Endothelial cell of umbilical vein (primary cell): ENCODE measurements around the gene FOCAD. TPM values are rescaled to one million over a fixed set of nuclear protein-coding genes. Genes with fewer than 3 reads are reported as not detected.

Experiments
- BruUV-seq: library from RNA; stranded (reverse); fragments of 400-500 nt; replicated peaks from 2 replicates; lab custom pipeline; 2021; lab: Mats Ljungman, UMichigan
- CTCF ChIA-PET: fragments of 300-600, 350-600 bp; sonication (Branson Sonifier 250); formaldehyde crosslinking; loops from one replicate; lab custom pipeline; 2021; ENCODE audit warnings: antibody characterized with exemption, inconsistent platforms; lab: Charles Lee
- POLR2A ChIA-PET: fragments of 300-600, 350-600 bp; sonication (Branson Sonifier 250); formaldehyde crosslinking; loops from one replicate; lab custom pipeline; 2021; ENCODE audit warnings: antibody characterized with exemption, inconsistent platforms; lab: Charles Lee
- DNase-seq: peaks from one replicate; pipeline ENCODE4 v3.0.0-alpha.2; 2011; ENCODE audit warnings: low read depth, low spot score
- FAIRE-seq: peaks from 2 replicates; lab custom pipeline; 2011; peaks lifted over from hg19 to GRCh38; lab: Jason Lieb, UNC
- H2AFZ ChIP-seq: 2 replicates; pipeline ENCODE4 v1.6.0; 2012; ENCODE audit warnings: low read depth, low read length, control low read depth, inconsistent platforms
- H3K27ac ChIP-seq: 2 replicates; pipeline ENCODE4 v1.5.1; 2011; ENCODE audit warnings: low read depth, mild to moderate bottlenecking, control low read depth, low read length, moderate library complexity; ENCODE audit not compliant: insufficient read depth
- H3K27me3 ChIP-seq, 2 experiments: 2 replicates each; pipeline versions ENCODE4 v1.6.0 to v1.6.1; 2011; ENCODE audit warnings: low read length in 2 of 2, mixed read lengths in 1 of 2; ENCODE audit not compliant: control insufficient read depth in 2 of 2, insufficient read depth in 2 of 2
- H3K36me3 ChIP-seq, 2 experiments: 2 replicates in 1 of 2; 3 replicates in 1 of 2; pipeline ENCODE4 v1.5.1; 2011; ENCODE audit warnings: low read length in 2 of 2, mild to moderate bottlenecking in 1 of 2, moderate library complexity in 1 of 2; ENCODE audit not compliant: control insufficient read depth in 2 of 2, insufficient read depth in 2 of 2; ENCODE audit errors: extremely low read depth in 1 of 2
- H3K4me1 ChIP-seq: 3 replicates; pipeline ENCODE4 v1.5.1; 2011; ENCODE audit warnings: mild to moderate bottlenecking, low read length; ENCODE audit not compliant: control insufficient read depth, insufficient read depth; ENCODE audit errors: extremely low read depth
- H3K4me2 ChIP-seq: 2 replicates; pipeline ENCODE4 v1.6.1; 2011; ENCODE audit warnings: low read length, control low read depth, mixed read lengths; ENCODE audit not compliant: insufficient read depth
- H3K4me3 ChIP-seq, 3 experiments: fragments of 200-600 bp in 1 of 3; sonication (generic), shearing (Covaris generic) in 1 of 3; replicated peaks in 1 of 3; 2 replicates each; pipeline ENCODE4 v1.5.1; 2011 to 2016; ENCODE audit warnings: control low read depth in 3 of 3, low read length in 3 of 3, mild to moderate bottlenecking in 2 of 3, inconsistent platforms in 1 of 3, low read depth in 1 of 3, moderate library complexity in 1 of 3; ENCODE audit not compliant: insufficient read depth in 1 of 3
- H3K79me2 ChIP-seq: 2 replicates; pipeline ENCODE4 v1.6.0; 2012; ENCODE audit warnings: low read length, inconsistent platforms; ENCODE audit not compliant: control insufficient read depth, insufficient read depth
- H3K9ac ChIP-seq: replicated peaks from 2 replicates; pipeline ENCODE3; 2011; ENCODE audit warnings: low read length, control low read depth; ENCODE audit not compliant: insufficient read depth; ENCODE audit errors: extremely low read depth
- H3K9me1 ChIP-seq: replicated peaks from 3 replicates; pipeline ENCODE4 v1.6.0; 2011; ENCODE audit warnings: mild to moderate bottlenecking, low read length; ENCODE audit not compliant: control insufficient read depth, insufficient read depth; ENCODE audit errors: extremely low read depth
- H3K9me3 ChIP-seq: replicated peaks from 2 replicates; pipeline ENCODE4 v1.5.1; 2012; ENCODE audit warnings: low read length, inconsistent platforms; ENCODE audit not compliant: control insufficient read depth, insufficient read depth
- H4K20me1 ChIP-seq: replicated peaks from 2 replicates; pipeline ENCODE3; 2011; ENCODE audit warnings: mild to moderate bottlenecking, low read length; ENCODE audit not compliant: control insufficient read depth, insufficient read depth; ENCODE audit errors: extremely low read depth
- EZH2 ChIP-seq: IDR thresholded peaks from 2 replicates; pipeline ENCODE4 v1.6.1; 2012; ENCODE audit warnings: borderline replicate concordance, low read depth, mild to moderate bottlenecking, moderate library complexity, low read length, inconsistent platforms; ENCODE audit not compliant: severe bottlenecking
- GATA2 ChIP-seq: IDR thresholded peaks from 2 replicates; pipeline ENCODE4 v1.7.0; 2011; ENCODE audit warnings: low read depth, mild to moderate bottlenecking, moderate library complexity, mixed read lengths, low read length; ENCODE audit not compliant: insufficient read length, insufficient read depth
- JUN ChIP-seq: IDR thresholded peaks from 2 replicates; pipeline ENCODE4 v1.6.1; 2011; ENCODE audit warnings: borderline replicate concordance, low read depth; ENCODE audit not compliant: insufficient read length, insufficient read depth
- MYC ChIP-seq: IDR thresholded peaks from one replicate; pipeline ENCODE4 v1.6.1; 2011; ENCODE audit warnings: mild to moderate bottlenecking, low read depth, low read length
- dilution Hi-C: fragments of 300-500 bp; cut with MboI; formaldehyde crosslinking; loops from one replicate; pipeline ENCODE4 v1.15.0; 2019; ENCODE audit warnings: low sequenced_read_pairs; ENCODE audit not compliant: extremely low pct_ligation_motif_present
- intact Hi-C: fragments of 100-400 bp; cut with micrococcal nuclease; formaldehyde crosslinking; loops from one replicate; pipeline ENCODE4 v1.10.0; 2022
- polyA plus RNA-seq, 4 experiments: library from polyadenylated mRNA; depleted of rRNA in 3 of 4; stranded (reverse) in 3 of 4; unstranded in 1 of 4; fragments of >200 nt; gene quantifications; 2 replicates each; pipeline versions ENCODE4 v1.2.1 to v1.2.3, GENCODE V29; 2011 to 2012; ENCODE audit warnings: missing spikeins in 1 of 4
- total RNA-seq: library from RNA; stranded (reverse); gene quantifications from 2 replicates; pipeline ENCODE4 v1.2.3, GENCODE V29; 2021
- TF ChIP-seq, protein P1 (sequence below): IDR thresholded peaks from 2 replicates; pipeline ENCODE4 v1.6.1; 2011; ENCODE audit not compliant: insufficient read depth, insufficient read length

The FOCAD gene
- total and polyA plus RNA-seq, 2 donors (not counting 3 experiments of a cell fraction or from before 2014, with no cell fraction given) = 26.7 to 66.9 TPM

DNA sequence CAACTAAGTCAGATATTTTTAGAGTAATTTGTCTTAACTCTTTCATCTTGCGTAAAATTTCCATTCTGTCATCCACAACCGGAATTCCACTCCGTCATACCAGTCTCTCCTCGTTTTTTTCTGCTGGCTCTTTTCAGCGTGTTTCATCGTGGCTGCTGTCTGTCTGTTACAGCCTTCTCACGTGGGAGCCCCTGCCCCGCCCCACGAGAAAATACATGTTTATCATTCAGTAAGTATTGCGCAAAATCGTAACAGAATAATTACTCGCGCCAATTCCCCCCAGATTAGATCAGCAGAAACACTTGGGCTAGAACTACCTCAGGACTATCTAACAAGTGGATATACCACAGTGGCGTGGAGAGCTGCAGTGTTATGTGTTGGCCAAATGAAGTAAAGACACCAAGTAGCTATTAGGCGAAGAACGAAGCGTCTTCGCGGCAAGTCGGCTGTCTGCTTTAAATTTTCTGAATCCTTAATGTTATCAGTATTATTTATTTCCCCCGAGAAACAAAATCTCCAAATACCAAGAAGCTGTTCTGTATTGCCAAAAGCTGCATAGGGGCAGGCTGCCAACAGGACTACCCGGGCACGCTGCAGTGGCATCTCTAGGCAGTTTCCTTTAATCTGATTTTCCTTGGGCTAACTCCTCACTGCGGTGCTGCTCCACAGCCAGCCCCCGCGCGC lies 566 bp upstream of the FOCAD start:
- peak overlapping the region; percentile 48 for H3K27ac ChIP-seq
- DNase-seq = peak; percentile 82
- no peaks in the 10 kb centered on the region for H3K9me1 ChIP-seq
- H3K9me3 ChIP-seq = no peaks in the 10 kb centered on the region
- intact Hi-C loops = loop anchor here (1.0 to 5.0 kb wide), 3 partner anchors 61 to 327 kb away; partner anchors contain the start of gene MLLT3
- dilution Hi-C loops = no loop called here
- peaks cover 3% of the 10 kb centered on the region for H4K20me1 ChIP-seq
- TSS peak; percentile 56 for BruUV-seq
- peak overlapping the region; percentile 98 for H3K4me2 ChIP-seq
- CTCF ChIA-PET = interaction anchor here (0.6 to 3.2 kb wide), 22 partner anchors 9 to 326 kb away, joined by 3 to 49 read pairs (median 3); partner anchors contain the start of gene MLLT3
- peak overlapping the region; percentile 88 for H2AFZ ChIP-seq
- peak overlapping the region; percentile 69 to 83 (median 73) for H3K4me3 ChIP-seq
- peaks cover 37% of the 10 kb centered on the region for H3K4me1 ChIP-seq
- H3K36me3 ChIP-seq = no peaks in the 10 kb centered on the region
- TF ChIP-seq MYC = no peak
- no peak for TF ChIP-seq EZH2
- TF ChIP-seq, protein P1, sequence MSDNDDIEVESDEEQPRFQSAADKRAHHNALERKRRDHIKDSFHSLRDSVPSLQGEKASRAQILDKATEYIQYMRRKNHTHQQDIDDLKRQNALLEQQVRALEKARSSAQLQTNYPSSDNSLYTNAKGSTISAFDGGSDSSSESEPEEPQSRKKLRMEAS = no peak
- TF ChIP-seq GATA2 = peak; percentile 32
- peak; percentile 46 for TF ChIP-seq JUN
- FAIRE-seq = peak; percentile 18
- POLR2A ChIA-PET = interaction anchor here (0.8 to 3.0 kb wide), 11 partner anchors 9 to 105 kb away, joined by 3 to 26 read pairs (median 7); partner anchors contain the start of gene MLLT3
- peaks cover 31% of the 10 kb centered on the region for H3K79me2 ChIP-seq
- no peaks in the 10 kb centered on the region for H3K27me3 ChIP-seq
- H3K9ac ChIP-seq = peak overlapping the region; percentile 92
